SK-N-SH (cell line): Measurements from ENCODE around the gene NTMT2.

Experiments
- CTCF ChIP-seq: fragments of 200-600 bp; sonication (generic); IDR thresholded peaks from 2 replicates; pipeline ENCODE4 v1.6.1; 2017; ENCODE audit warnings: antibody characterized with exemption, mild to moderate bottlenecking, moderate library complexity
- EZH2phosphoT487 ChIP-seq: fragments of 200-600 bp; sonication (generic); IDR thresholded peaks from 2 replicates; pipeline ENCODE4 v1.6.1; 2017; ENCODE audit warnings: low read depth, mixed run types, mild to moderate bottlenecking, antibody characterized with exemption, moderate library complexity, borderline replicate concordance
- FOSL2 ChIP-seq: IDR thresholded peaks from 2 replicates; pipeline ENCODE4 v1.4.0; 2012; ENCODE audit warnings: low read depth, mild to moderate bottlenecking, moderate library complexity, borderline replicate concordance
- JUND ChIP-seq: IDR thresholded peaks from 2 replicates; pipeline ENCODE4 v1.4.0; 2012
- MAX ChIP-seq: IDR thresholded peaks from 2 replicates; pipeline ENCODE4 v1.4.0; 2012; ENCODE audit warnings: low read depth
- POLR2AphosphoS5 ChIP-seq: IDR thresholded peaks from 2 replicates; pipeline ENCODE4 v1.6.1; 2012; ENCODE audit warnings: low read depth, low read length
- RAD21 ChIP-seq: IDR thresholded peaks from 2 replicates; pipeline ENCODE4 v1.6.1; 2012; ENCODE audit warnings: mild to moderate bottlenecking, low read length
- SIN3A ChIP-seq: IDR thresholded peaks from 2 replicates; pipeline ENCODE4 v1.6.1; 2012; ENCODE audit warnings: low read depth, mild to moderate bottlenecking, low read length, moderate library complexity, borderline replicate concordance
- TAF1 ChIP-seq: IDR thresholded peaks from 2 replicates; pipeline ENCODE4 v1.6.1; 2012; ENCODE audit warnings: low read depth, mild to moderate bottlenecking, low read length, moderate library complexity, borderline replicate concordance
- TCF12 ChIP-seq: IDR thresholded peaks from 2 replicates; pipeline ENCODE4 v1.4.0; 2012
- TEAD4 ChIP-seq: IDR thresholded peaks from 2 replicates; pipeline ENCODE4 v1.4.0; 2012; ENCODE audit warnings: mild to moderate bottlenecking, borderline replicate concordance; ENCODE audit not compliant: insufficient read depth
- YY1 ChIP-seq: IDR thresholded peaks from 2 replicates; pipeline ENCODE4 v1.4.0; 2012; ENCODE audit warnings: low read depth, mild to moderate bottlenecking

- TF ChIP-seq CTCF (no peak), RAD21 (no peak), JUND (no peak), TAF1 (no peak), EZH2phosphoT487 (no peak), YY1 (no peak), MAX (no peak), FOSL2 (no peak), SIN3A (no peak), TCF12 (no peak), POLR2AphosphoS5 (no peak), TEAD4 (no peak)
Observed at GRCh38 chr1:170156594-170156993, 10.8 kb downstream of the NTMT2 start.
